HG03378 (cell line): ENCODE results near the gene TTC28.
"Not testable (repeated sequence)": the region's sequence is repeated elsewhere in the genome, so short reads cannot be mapped to it uniquely, and the experiment has no call there.

Source experiments
- ATAC-seq: cut with Tn5 transposase; IDR thresholded peaks from one replicate; pipeline ENCODE4 v1.9.1; 2021; ENCODE audit warnings: mild to moderate bottlenecking, moderate library complexity; ENCODE audit not compliant: unreplicated experiment

TTC28 gene

GRCh38 chr22:28560743-28561101 is 118.9 kb downstream of the TTC28 start:
- not testable (repeated sequence) for ATAC-seq

DNA sequence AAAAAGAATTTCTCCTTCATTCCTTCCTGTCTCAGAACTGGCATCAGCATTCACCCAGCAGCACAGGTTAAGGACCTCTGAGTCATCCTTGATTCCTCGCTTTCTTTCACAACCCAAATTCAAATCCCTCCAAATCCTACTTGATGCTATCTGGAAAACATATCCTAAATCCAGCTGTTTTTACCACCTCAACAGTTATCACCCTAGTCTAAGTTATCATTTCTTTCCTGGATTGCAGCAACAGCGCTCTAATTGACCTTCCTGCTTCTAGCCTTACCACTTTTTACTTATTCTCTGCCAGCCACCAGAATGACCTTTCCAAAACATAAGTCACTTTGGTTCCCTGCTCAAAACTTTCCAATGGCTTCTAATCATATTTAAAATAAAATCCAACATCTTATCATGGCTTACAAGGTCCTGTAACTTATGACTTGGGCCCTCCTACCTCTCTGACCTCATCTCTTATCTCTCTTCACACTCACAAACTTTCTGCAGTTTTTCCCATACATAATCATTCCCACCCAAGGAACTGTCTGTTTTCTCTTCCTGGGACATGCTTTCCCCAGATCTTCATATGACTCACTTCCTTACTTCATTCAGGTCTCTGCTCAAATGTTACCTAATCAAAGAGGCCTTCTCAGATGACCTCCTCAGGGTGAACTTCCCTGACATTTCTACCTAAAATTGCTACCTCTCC is 119.4 kb downstream of the TTC28 start:
- no peak for ATAC-seq

- ATAC-seq: no peak
Measured at GRCh38 chr22:28557184-28557583, 122.5 kb downstream of the TTC28 start.

DNA sequence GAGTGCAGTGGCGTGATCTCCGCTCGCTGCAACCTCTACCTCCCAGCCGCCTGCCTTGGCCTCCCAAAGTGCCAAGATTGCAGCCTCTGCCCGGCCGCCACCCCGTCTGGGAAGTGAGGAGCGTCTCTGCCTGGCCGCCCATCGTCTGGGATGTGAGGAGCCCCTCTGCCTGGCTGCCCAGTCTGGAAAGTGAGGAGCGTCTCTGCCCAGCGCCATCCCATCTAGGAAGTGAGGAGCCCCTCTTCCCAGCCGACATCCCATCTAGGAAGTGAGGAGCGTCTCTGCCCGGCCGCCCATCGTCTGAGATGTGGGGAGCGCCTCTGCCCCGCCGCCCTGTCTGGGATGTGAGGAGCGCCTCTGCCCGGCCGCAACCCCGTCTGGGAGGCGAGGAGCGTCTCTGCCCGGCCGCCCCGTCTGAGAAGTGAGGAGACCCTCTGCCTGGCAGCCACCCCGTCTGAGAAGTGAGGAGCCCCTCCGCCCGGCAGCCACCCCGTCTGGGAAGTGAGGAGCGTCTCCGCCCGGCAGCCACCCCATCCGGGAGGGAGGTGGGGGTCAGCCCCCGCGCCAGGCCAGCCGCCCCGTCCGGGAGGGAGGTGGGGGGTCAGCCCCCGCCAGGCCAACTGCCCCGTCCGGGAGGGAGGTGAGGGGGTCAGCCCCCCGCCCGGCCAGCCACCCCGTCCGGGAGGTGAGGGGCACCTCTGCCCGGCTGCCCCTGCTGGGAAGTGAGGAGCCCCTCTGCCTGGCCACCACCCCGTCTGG is 126.4 kb downstream of the TTC28 start:
- ATAC-seq: not testable (repeated sequence)

DNA sequence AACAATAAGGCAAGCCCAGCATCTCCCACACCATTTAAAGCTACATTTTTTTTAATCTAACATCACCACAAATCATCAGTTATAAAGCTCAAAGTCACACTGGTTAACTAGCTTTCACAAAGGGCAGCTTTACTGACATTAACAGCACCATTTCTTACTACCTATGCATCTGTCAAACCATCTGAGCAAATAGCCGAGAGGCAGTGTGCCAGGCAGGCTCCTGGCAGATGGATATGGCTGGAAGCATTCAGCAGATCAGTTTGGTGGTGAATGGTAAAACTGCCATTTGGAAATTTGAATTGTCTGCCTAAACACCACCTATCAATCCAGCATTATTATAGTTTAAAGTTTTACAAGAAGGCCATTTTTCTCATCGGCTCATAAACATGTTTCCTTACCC is 131.2 kb downstream of the TTC28 start:
- no peak for ATAC-seq

GRCh38 chr22:28547132-28547842 is 132.4 kb downstream of the TTC28 start:
- ATAC-seq: no peak

DNA sequence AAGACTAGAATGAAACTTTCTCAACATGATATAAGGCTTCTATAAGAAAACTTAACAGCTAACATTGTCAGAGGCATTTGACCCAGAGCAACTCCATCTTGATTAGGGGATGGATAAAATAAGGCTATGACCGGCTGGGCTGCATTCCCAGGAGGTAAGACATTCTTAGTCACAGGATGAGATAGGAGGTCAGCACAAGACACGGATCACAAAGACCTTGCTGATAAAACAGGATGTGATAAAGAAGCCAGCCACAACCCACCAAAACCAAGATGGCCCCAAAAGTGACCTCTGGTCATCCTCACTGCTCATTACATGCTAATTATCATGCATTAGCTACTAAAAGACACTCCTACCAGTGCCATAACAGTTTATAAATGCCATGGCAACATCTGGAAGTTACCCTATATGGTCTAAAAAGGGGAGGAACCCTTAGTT is 135.2 kb downstream of the TTC28 start:
- ATAC-seq: no peak

- no peak for ATAC-seq
Measured at GRCh38 chr22:28542980-28543621, 136.5 kb downstream of the TTC28 start.

- ATAC-seq: no peak
Measured at GRCh38 chr22:28541137-28541536, 138.5 kb downstream of the TTC28 start.

DNA sequence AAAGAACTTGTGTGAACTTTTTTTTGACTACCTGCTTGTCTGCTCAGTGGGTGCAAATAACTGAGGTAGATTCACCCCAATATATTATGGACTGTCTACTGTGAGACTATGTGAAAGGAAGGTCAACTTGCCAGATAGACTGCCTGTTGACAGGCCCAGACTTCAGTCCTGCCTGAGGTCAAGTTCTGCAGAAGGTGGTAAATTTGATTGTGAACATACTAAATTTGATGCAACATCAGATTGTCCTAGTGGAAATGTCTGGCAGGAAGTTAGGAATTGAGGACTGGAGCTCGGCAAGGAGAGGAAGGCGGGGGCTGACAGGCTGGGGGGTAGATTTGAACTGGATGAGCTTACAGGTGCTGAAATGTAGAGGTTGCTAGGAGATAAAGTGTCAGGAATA is 140.7 kb downstream of the TTC28 start:
- ATAC-seq: no peak

GRCh38 chr22:28530565-28530964 is 149.1 kb downstream of the TTC28 start:
- ATAC-seq: not testable (repeated sequence)

DNA sequence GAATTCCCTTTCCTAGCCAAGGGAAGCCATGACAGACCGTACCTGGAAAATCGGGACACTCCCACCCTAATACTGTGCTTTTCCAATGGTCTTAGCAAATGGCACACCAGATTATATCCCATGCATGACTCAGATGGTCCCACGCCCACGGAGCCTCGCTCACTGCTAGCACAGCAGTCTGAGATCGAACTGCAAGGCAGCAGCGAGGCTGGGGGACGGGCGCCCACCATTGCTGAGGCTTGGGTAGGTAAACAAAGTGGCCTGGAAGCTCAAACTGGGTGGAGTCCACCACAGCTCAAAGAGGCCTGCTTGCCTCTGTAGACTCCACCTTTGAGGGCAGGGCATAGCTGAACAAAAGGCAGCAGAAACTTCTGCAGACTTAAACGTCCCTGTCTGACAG is 150.5 kb downstream of the TTC28 start:
- not testable (repeated sequence) for ATAC-seq

GRCh38 chr22:28521451-28521850 is 158.2 kb downstream of the TTC28 start:
- no peak for ATAC-seq

DNA sequence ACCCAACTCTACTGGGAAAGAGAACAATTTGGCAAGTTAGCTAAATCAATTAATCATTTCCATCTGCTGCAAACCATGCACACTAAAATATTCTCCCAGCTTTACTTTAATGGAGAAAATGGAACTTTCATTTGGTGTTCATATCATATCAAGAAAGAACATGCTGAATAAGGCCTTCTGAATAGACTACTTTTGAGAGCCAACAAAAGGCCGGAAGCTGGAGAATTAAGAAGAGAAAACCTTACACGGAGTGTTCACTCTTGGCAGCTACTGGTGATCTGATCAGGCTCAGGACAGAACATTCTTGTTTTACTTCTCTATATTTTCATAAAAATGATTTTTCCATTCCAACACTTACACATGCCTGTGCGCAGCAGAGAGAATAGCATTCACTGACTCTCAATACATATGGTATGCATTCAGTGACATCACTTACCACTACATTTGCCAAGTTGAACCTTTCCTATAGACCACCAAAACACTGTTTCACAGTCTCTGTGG is 165.3 kb downstream of the TTC28 start:
- ATAC-seq: no peak

- not testable (repeated sequence) for ATAC-seq
Measured at GRCh38 chr22:28512387-28512786, 167.3 kb downstream of the TTC28 start.

DNA sequence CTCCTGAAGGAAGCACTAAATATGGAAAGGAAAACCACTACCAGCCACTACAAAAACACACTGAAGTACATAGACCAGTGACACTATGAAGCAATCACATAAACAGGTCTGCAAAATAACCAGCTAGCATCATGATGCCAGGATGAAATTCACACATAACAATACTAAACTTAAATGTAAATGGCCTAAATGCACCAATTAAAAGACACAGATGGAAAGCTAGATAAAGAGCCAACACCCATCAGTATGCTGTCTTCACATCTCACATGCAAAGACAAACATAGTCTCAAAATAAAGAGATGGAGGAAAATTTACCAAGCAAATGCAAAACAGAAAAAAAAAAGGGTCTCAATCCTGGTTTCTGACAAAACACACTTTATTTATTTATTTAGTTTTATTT is 171.7 kb downstream of the TTC28 start:
- ATAC-seq: no peak

DNA sequence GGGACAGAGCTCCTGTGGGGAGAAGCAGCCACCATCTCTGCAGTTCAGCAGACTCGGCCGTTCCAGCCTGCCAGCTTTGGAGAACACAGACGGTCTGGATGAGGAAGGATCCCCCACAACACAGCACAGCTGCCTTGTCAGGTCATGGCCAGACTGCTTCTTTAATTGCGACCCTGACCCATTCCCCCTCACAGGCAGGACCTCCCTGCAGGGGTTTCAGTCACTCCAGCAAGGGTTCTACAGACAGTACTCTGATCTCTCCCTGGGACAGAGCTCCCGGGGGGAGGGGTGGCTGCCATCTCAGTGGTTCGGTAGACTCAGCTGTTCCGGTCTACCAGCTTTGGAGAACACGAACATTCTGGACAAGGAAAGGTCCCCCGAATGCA is 173.5 kb downstream of the TTC28 start:
- no peak for ATAC-seq

GRCh38 chr22:28505416-28506149 is 174.1 kb downstream of the TTC28 start:
- no peak for ATAC-seq

- no peak for ATAC-seq
Measured at GRCh38 chr22:28500006-28500405, 179.6 kb downstream of the TTC28 start.

- no peak for ATAC-seq
Measured at GRCh38 chr22:28498044-28498443, 181.6 kb downstream of the TTC28 start.
